ENCODE data around the gene RPA1. TPM values are rescaled to one million over a fixed set of nuclear protein-coding genes. Genes with fewer than 3 reads are reported as not detected.
"Not testable (repeated sequence)": the region's sequence is repeated elsewhere in the genome, so short reads cannot be mapped to it uniquely, and the experiment has no call there.

RPA1 gene
- 100 to 1,000 TPM; 191 to 195 TPM for total RNA-seq

- CTCF ChIA-PET = interaction anchor here (1.0 to 1.1 kb wide), 2 partner anchors 36 to 263 kb away, joined by 3 read pairs; no protein-coding TSS in a partner anchor
- POLR2A ChIA-PET = interaction anchor here (0.6 to 1.1 kb wide), 2 partner anchors 85 to 209 kb away, joined by 3 read pairs; no protein-coding TSS in a partner anchor
Observed at GRCh38 chr17:1829592-1830257, at the start of gene RPA1, which contains the start of gene SMYD4. Gene RPA1 (plus strand): TSS chr17:1830005. CDS start chr17:1830094, 89 bp downstream. Gene SMYD4 (minus strand): TSS chr17:1829902. CDS start chr17:1827994, 1,908 bp downstream.

GRCh38 chr17:1782171-1782567 is 47.6 kb upstream of the RPA1 start:
- ChIA-PET CTCF (interaction anchor here (0.7 kb wide), 1 partner anchor 12 kb away, joined by 3 read pairs; no protein-coding TSS in a partner anchor), POLR2A (no interaction called here)

- ChIA-PET CTCF (interaction anchor here (0.7 to 1.3 kb wide), 2 partner anchors 62 to 82 kb away, joined by 3 read pairs; no protein-coding TSS in a partner anchor), POLR2A (no interaction called here)
Observed at GRCh38 chr17:1783271-1783670, 46.5 kb upstream of the RPA1 start.

- CTCF ChIA-PET = interaction anchor here (0.6 to 1.3 kb wide), 3 partner anchors 63 to 1395 kb away, joined by 3 to 4 read pairs (median 3); no protein-coding TSS in a partner anchor
- POLR2A ChIA-PET = no interaction called here
Observed at GRCh38 chr17:1783834-1784611, 45.8 kb upstream of the RPA1 start.

- POLR2A ChIA-PET = no interaction called here
Observed at GRCh38 chr17:1785930-1786329, 43.9 kb upstream of the RPA1 start.

GRCh38 chr17:1786708-1787107 is 43.1 kb upstream of the RPA1 start:
- CTCF ChIA-PET = interaction anchor here (1.7 kb wide), 1 partner anchor 13 kb away, joined by 3 read pairs; no protein-coding TSS in a partner anchor
- POLR2A ChIA-PET = no interaction called here

More at GRCh38 chr17:1785930-1786329, 43.9 kb upstream of the RPA1 start:
- CTCF ChIA-PET = interaction anchor here (1.7 kb wide), 1 partner anchor 12 kb away, joined by 3 read pairs; no protein-coding TSS in a partner anchor

GRCh38 chr17:1787301-1787902 is 42.4 kb upstream of the RPA1 start:
- POLR2A ChIA-PET = no interaction called here
- CTCF ChIA-PET = interaction anchor here (1.7 kb wide), 1 partner anchor 14 kb away, joined by 3 read pairs; no protein-coding TSS in a partner anchor

DNA sequence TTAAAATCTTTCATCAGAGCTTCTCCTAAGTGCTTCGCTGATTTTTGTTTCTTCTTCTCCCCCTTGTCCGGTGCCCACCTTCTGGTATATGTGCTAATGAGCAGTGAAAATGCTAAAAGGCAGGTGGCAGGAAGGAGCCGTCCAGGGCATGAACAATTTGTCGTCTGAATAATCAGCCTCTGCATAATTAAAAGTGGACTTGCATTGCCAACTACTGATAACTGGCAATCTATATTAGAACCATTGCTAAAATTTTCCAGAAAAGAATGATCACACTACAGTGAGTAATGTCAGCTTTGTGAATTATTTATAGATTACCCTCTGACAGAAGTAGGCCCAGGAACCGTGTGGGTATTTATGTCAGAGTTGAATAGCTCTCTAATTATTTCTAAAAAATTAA is 39.9 kb upstream of the RPA1 start:
- ChIA-PET POLR2A (interaction anchor here (0.6 to 0.7 kb wide), 2 partner anchors 64 to 184 kb away, joined by 3 to 8 read pairs; no protein-coding TSS in a partner anchor), CTCF (interaction anchor here (0.7 to 2.0 kb wide), 3 partner anchors 21 to 69 kb away, joined by 3 to 5 read pairs (median 3); no protein-coding TSS in a partner anchor)

- POLR2A ChIA-PET = no interaction called here
- CTCF ChIA-PET = no interaction called here
Observed at GRCh38 chr17:1792495-1793446, 37.0 kb upstream of the RPA1 start.

GRCh38 chr17:1793447-1793806 is 36.4 kb upstream of the RPA1 start:
- ChIA-PET CTCF (no interaction called here), POLR2A (no interaction called here)

GRCh38 chr17:1796800-1797199 is 33.0 kb upstream of the RPA1 start:
- ChIA-PET POLR2A (no interaction called here), CTCF (no interaction called here)

DNA sequence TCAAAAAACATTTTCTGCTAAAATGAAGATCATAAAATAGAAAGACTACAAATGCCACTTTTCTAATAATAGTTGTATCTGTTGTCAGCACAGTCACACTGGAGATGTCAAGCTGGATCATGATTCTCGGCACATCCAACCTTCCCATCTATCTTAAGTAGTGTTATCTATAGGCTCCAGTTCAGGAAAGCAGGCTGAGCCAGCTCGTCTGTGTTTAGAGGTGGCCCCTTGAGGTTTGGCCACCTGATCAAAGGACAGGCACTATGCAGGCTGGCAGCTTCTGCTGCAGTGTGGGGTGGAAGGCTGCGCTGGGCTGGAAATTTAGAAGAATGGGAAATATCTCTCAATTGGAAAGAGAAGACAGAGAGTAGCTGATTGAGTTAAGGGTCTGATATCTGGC is 32.5 kb upstream of the RPA1 start:
- POLR2A ChIA-PET = no interaction called here

GRCh38 chr17:1797846-1798245 is 32.0 kb upstream of the RPA1 start:
- CTCF ChIA-PET, POLR2A ChIA-PET: not testable (repeated sequence)

More for the DNA sequence above, 32.5 kb upstream of the RPA1 start:
- CTCF ChIA-PET = no interaction called here

DNA sequence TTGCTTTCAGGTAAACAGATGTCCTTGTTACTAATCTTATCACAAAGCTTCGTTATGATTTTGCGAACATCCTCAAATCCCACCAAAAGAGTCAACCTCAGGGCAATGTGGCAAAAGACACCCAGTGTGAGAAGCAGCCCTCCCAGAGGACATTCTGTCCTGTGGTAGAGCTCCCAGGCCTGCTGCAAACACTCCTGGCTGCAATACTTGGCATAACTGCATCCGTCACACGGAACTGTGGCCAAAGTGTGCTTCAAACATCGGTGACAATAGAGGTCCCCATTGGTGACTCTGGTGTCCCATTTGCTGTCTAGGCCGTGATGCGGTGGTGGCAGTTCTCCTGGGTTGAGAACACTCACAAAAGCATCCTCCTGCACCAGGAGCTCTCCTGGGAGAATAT is 29.6 kb upstream of the RPA1 start:
- ChIA-PET POLR2A (no interaction called here), CTCF (interaction anchor here (1.6 kb wide), 1 partner anchor 78 kb away, joined by 4 read pairs; no protein-coding TSS in a partner anchor)

DNA sequence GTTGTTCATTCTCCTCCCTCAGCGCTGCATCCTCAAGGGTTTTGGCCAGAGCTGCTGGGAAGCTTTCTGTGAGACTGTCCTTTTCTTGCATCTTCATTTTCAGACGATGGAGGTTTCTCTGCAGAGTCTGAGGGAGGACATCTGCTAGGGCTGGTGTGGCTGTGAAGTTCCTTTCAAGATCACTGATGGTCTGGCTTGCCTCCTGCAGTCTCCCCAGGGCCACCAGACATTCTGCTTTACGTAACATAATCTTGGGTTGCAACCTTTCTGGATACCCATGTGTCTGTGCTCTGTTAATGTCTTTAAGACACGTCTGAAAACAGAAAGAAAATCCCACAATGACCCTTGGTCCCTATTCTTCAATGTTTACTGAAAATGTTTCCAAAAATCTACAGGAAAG is 29.1 kb upstream of the RPA1 start:
- ChIA-PET CTCF (interaction anchor here (1.6 kb wide), 1 partner anchor 79 kb away, joined by 4 read pairs; no protein-coding TSS in a partner anchor), POLR2A (no interaction called here)

DNA sequence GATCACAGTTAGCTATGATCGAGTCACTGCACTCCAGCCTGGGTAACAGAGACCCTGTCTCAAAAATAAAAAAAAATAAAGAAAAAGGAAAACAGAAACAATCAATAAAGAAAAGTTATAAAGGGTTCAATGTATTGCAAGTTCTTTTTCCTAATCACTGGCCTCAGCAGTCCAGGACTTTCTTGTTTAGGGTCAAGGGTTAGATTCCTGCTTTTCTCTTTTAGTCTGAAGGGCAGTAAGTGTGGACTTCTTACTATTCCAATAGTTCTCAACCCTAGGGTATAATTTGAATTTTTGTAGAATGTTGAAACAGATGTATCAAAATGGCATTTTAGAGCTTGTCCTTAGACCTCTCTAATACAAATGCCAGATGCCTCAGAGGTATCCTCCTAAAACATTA is 27.4 kb upstream of the RPA1 start:
- ChIA-PET POLR2A (no interaction called here), CTCF (no interaction called here)

DNA sequence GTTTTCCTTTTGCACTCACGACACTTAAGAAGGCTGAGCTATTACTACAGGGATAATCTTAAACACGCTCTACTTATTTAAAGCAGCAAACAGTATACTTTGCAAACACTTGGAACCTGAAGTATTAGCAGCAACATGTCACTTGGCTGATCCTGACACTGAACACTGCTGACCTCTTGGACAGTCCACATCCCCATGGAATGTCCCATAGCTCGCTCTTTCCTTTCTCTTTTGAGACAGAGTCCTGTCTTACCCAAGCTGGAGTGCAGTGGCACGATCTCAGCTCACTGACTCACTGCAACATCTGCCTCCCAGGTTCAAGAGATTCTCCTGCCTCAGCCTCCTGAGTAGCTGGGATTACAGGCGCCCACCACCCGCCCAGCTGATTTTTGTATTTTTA is 26.5 kb upstream of the RPA1 start:
- ChIA-PET POLR2A (interaction anchor here (0.6 kb wide), 1 partner anchor 287 kb away, joined by 5 read pairs; the partner anchor contains the start of gene INPP5K), CTCF (no interaction called here)

DNA sequence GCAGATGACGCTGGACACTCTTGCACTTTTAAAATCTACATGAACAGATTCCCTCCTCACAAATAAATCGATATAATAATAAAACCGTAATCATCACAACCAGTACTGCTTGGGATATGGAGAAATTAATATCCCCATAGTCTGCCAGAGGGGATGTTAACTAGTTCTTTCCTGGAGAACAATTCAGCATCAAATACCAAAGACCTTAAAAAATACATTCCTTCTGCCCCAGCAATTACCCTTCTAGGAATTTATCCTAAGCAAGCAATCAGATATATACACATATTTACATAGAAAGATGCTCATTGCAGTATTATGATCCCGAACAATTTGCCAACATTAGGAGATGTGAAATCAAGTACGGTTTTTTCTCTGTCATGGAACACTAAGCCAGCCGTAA is 21.9 kb upstream of the RPA1 start:
- POLR2A ChIA-PET = no interaction called here
- CTCF ChIA-PET = no interaction called here

- ChIA-PET CTCF (no interaction called here), POLR2A (interaction anchor here (0.6 kb wide), 1 partner anchor 355 kb away, joined by 4 read pairs; no protein-coding TSS in a partner anchor)
Observed at GRCh38 chr17:1808644-1809043, 21.2 kb upstream of the RPA1 start.

Measured in activated CD8-positive, alpha-beta memory T cell treated with anti-CD3 and anti-CD28 coated beads for 36 hours (primary cell).